A673 (cell line): ENCODE results near the gene PIGV. TPM values are rescaled to one million over a fixed set of nuclear protein-coding genes. Genes with fewer than 3 reads are reported as not detected.

Experiments used
- BruUV-seq: library from RNA; stranded (reverse); fragments of 400-500 nt; replicated peaks from 2 replicates; lab custom pipeline; 2021; lab: Mats Ljungman, UMichigan
- CTCF ChIA-PET: fragments of 300-600 bp; sonication (Branson Sonifier 250); formaldehyde crosslinking; loops from one replicate; lab custom pipeline; 2022; ENCODE audit warnings: antibody characterized with exemption; lab: Charles Lee
- POLR2A ChIA-PET: fragments of 300-600 bp; sonication (Branson Sonifier 250); formaldehyde crosslinking; loops from one replicate; lab custom pipeline; 2022; ENCODE audit warnings: antibody characterized with exemption; ENCODE audit not compliant: low non-redundant PET; lab: Charles Lee
- DNase-seq: peaks from one replicate; pipeline ENCODE4 v3.0.0-alpha.2; 2015; ENCODE audit warnings: low spot score
- H3K27ac ChIP-seq: fragments of 200-600 bp; sonication (generic); 2 replicates; pipeline ENCODE4 v1.5.1; 2016; ENCODE audit warnings: mixed run types, low read depth, mild to moderate bottlenecking, mixed read lengths, antibody characterized with exemption, low read length; ENCODE audit not compliant: poor library complexity, severe bottlenecking
- H3K27me3 ChIP-seq: fragments of 200-600 bp; sonication (generic); replicated peaks from 2 replicates; pipeline ENCODE4 v1.6.1; 2017; ENCODE audit warnings: mixed run types, low read depth, mild to moderate bottlenecking, mixed read lengths, antibody characterized with exemption, low read length; ENCODE audit not compliant: insufficient read depth, poor library complexity
- H3K36me3 ChIP-seq: fragments of 200-600 bp; sonication (generic); 2 replicates; pipeline ENCODE4 v1.6.1; 2016; ENCODE audit warnings: mixed run types, mild to moderate bottlenecking, mixed read lengths, antibody characterized with exemption, low read length; ENCODE audit not compliant: insufficient read depth, poor library complexity, severe bottlenecking
- H3K4me1 ChIP-seq: fragments of 200-600 bp; sonication (generic); 2 replicates; pipeline ENCODE4 v1.6.1; 2017; ENCODE audit warnings: mixed run types, mild to moderate bottlenecking, mixed read lengths, antibody characterized with exemption, low read length; ENCODE audit not compliant: insufficient read depth, poor library complexity, severe bottlenecking
- H3K4me3 ChIP-seq: fragments of 200-600 bp; sonication (generic); 2 replicates; pipeline ENCODE4 v1.5.1; 2016; ENCODE audit warnings: low read depth, mixed run types, mild to moderate bottlenecking, mixed read lengths, low read length; ENCODE audit not compliant: poor library complexity, severe bottlenecking
- H3K9me3 ChIP-seq: fragments of 200-600 bp; sonication (generic); 2 replicates; pipeline ENCODE4 v1.6.1; 2016; ENCODE audit warnings: mixed run types, low read depth, mild to moderate bottlenecking, mixed read lengths, antibody characterized with exemption, low read length; ENCODE audit not compliant: poor library complexity, severe bottlenecking
- CTCF ChIP-seq: fragments of 300-800, 200-600 bp; sonication (generic); conservative IDR thresholded peaks from 2 replicates; pipeline ENCODE4 v1.5.1; 2017; ENCODE audit warnings: low read depth, mild to moderate bottlenecking, antibody characterized with exemption, low read length, moderate library complexity, mixed read lengths
- EZH2 ChIP-seq: fragments of 200-600 bp; sonication (generic); IDR thresholded peaks from 2 replicates; pipeline ENCODE4 v1.6.1; 2017; ENCODE audit warnings: borderline replicate concordance, low read depth, mild to moderate bottlenecking, mixed read lengths, antibody characterized with exemption, low read length; ENCODE audit not compliant: poor library complexity, severe bottlenecking
- intact Hi-C: fragments of 100-400 bp; cut with micrococcal nuclease; formaldehyde crosslinking; loops from one replicate; pipeline ENCODE4 v1.10.0; 2022; ENCODE audit not compliant: unreplicated experiment
- total RNA-seq: library from RNA; stranded (reverse); gene quantifications from 2 replicates; pipeline ENCODE4 v1.2.3, GENCODE V29; 2021

PIGV gene
- total RNA-seq, 1 experiment from 2014 or later: 4.9 TPM

GRCh38 chr1:26811708-26812107 is 24.0 kb downstream of the PIGV start:
- Histone ChIP-seq H3K9me3 (no peaks in the 10 kb centered on the region), H3K36me3 (no peaks in the 10 kb centered on the region), H3K4me3 (no peak overlapping the region), H3K27ac (no peak overlapping the region), H3K27me3 (no peaks in the 10 kb centered on the region), H3K4me1 (no peaks in the 10 kb centered on the region)
- intact Hi-C loops: loop anchor here (5.0 kb wide), 1 partner anchor 66 kb away; no protein-coding TSS in a partner anchor
- no TSS peak for BruUV-seq
- TF ChIP-seq EZH2: no peak
- no peak for TF ChIP-seq CTCF
- no peak for DNase-seq
- ChIA-PET POLR2A (no interaction called here), CTCF (interaction anchor here (1.1 kb wide), 1 partner anchor 23 kb away, joined by 4 read pairs; no protein-coding TSS in a partner anchor)

- TF ChIP-seq CTCF (no peak), EZH2 (no peak)
- no TSS peak for BruUV-seq
- Histone ChIP-seq H3K4me1 (no peaks in the 10 kb centered on the region), H3K4me3 (no peak overlapping the region), H3K27me3 (no peaks in the 10 kb centered on the region), H3K9me3 (no peaks in the 10 kb centered on the region), H3K27ac (no peak overlapping the region), H3K36me3 (no peaks in the 10 kb centered on the region)
- DNase-seq: no peak
- POLR2A ChIA-PET: no interaction called here
- CTCF ChIA-PET: no interaction called here
- intact Hi-C loops: loop anchor here (5.0 kb wide), 1 partner anchor 63 kb away; no protein-coding TSS in a partner anchor
Observed at GRCh38 chr1:26814377-26814776, 26.6 kb downstream of the PIGV start.

DNA sequence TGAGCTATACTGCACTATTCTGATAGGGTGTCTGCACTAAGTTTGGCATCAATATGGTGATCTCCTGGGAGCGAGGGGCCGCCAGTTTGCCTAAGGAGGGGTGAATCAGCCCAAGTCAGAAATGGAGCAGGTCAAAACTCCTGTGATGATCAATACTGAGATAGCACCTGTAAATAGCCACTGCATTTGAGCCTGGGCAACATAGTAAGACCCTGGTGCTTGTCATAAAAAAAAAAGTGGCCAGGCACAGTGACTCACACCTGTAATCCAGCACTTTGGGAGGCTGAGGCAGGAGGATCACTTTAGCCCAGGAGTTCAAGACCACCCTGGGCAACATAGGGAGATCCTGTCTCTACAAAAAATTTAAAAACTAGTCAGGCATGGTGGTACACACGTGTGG is 27.1 kb downstream of the PIGV start:
- no peaks in the 10 kb centered on the region for H3K27me3 ChIP-seq
- no TSS peak for BruUV-seq
- no peak for DNase-seq
- no peak for TF ChIP-seq CTCF
- no peak for TF ChIP-seq EZH2
- CTCF ChIA-PET: no interaction called here
- POLR2A ChIA-PET: no interaction called here
- no peaks in the 10 kb centered on the region for H3K9me3 ChIP-seq
- no peaks in the 10 kb centered on the region for H3K36me3 ChIP-seq
- no peak overlapping the region for H3K27ac ChIP-seq
- H3K4me3 ChIP-seq: no peak overlapping the region
- intact Hi-C loops: loop anchor here (5.0 kb wide), 1 partner anchor 62 kb away; no protein-coding TSS in a partner anchor
- no peaks in the 10 kb centered on the region for H3K4me1 ChIP-seq
